Panc1 (cell line): ENCODE results near the gene FARP2. TPM values are rescaled to one million over a fixed set of nuclear protein-coding genes. Genes with fewer than 3 reads are reported as not detected.
A peak's percentile ranks its signal among the peaks of the same experiment; 100 is the strongest.

Source experiments
- ATAC-seq: fragments of 200-7000 bp; cut with Tn5 transposase; 2 replicates; pipeline ENCODE4 v1.9.1; 2020; ENCODE audit warnings: mild to moderate bottlenecking, moderate library complexity
- BruUV-seq: library from RNA; stranded (reverse); fragments of 400-500 nt; replicated peaks from 2 replicates; lab custom pipeline; 2021; lab: Mats Ljungman, UMichigan
- CTCF ChIA-PET: fragments of 300-600 bp; sonication (Branson Sonifier 250); formaldehyde crosslinking; loops from one replicate; lab custom pipeline; 2022; ENCODE audit warnings: antibody characterized with exemption; lab: Charles Lee
- POLR2A ChIA-PET: fragments of 300-600 bp; sonication (Branson Sonifier 250); formaldehyde crosslinking; loops from one replicate; lab custom pipeline; 2022; ENCODE audit warnings: antibody characterized with exemption; lab: Charles Lee
- DNase-seq: peaks from one replicate; pipeline ENCODE4 v3.0.0-alpha.2; 2010; ENCODE audit warnings: low read depth, low spot score
- H3K27ac ChIP-seq: 2 replicates; pipeline ENCODE4 v1.5.1; 2011; ENCODE audit warnings: mild to moderate bottlenecking, low read length, inconsistent platforms
- H3K27me3 ChIP-seq: fragments of 200-500 bp; sonication (Bioruptor generic); 2 replicates; pipeline ENCODE4 v1.6.0; 2014; ENCODE audit warnings: low read length, inconsistent platforms; ENCODE audit not compliant: control insufficient read depth, insufficient read depth
- H3K36me3 ChIP-seq: fragments of 200-500 bp; sonication (Bioruptor generic); 2 replicates; pipeline ENCODE4 v1.5.1; 2014; ENCODE audit warnings: inconsistent platforms, mild to moderate bottlenecking, low read length, moderate library complexity; ENCODE audit not compliant: control insufficient read depth, insufficient read depth
- H3K4me1 ChIP-seq: 2 replicates; pipeline ENCODE4 v1.5.1; 2011; ENCODE audit warnings: inconsistent platforms, mild to moderate bottlenecking, low read length, moderate library complexity; ENCODE audit not compliant: control insufficient read depth, insufficient read depth
- H3K4me3 ChIP-seq, 2 experiments: 2 replicates each; pipeline ENCODE4 v1.5.1; 2011 to 2012; ENCODE audit warnings: low read depth in 2 of 2, low read length in 2 of 2, mild to moderate bottlenecking in 2 of 2, inconsistent platforms in 1 of 2, moderate library complexity in 1 of 2
- H3K9me3 ChIP-seq: fragments of 200-500 bp; sonication (Bioruptor generic); 2 replicates; pipeline ENCODE4 v1.5.1; 2014; ENCODE audit warnings: low read depth, mild to moderate bottlenecking, inconsistent platforms, low read length, moderate library complexity; ENCODE audit not compliant: control insufficient read depth, insufficient read depth
- POLR2AphosphoS5 ChIP-seq: IDR thresholded peaks from 2 replicates; pipeline ENCODE4 v1.6.1; 2012; ENCODE audit warnings: mild to moderate bottlenecking, low read depth, low read length, moderate library complexity
- SIN3A ChIP-seq: IDR thresholded peaks from 2 replicates; pipeline ENCODE4 v1.6.1; 2012; ENCODE audit warnings: low read depth, mild to moderate bottlenecking, low read length, moderate library complexity, borderline replicate concordance; ENCODE audit not compliant: insufficient read depth
- TCF7L2 ChIP-seq: IDR thresholded peaks from 2 replicates; pipeline ENCODE4 v1.6.1; 2011; ENCODE audit warnings: mild to moderate bottlenecking, low read depth, low read length, inconsistent platforms
- in situ Hi-C: cut with HindIII; loops from 2 replicates; pipeline ENCODE4 v1.10.0; 2016; ENCODE audit warnings: low sequenced_read_pairs, low pct_unique_long_range_greater_than_20kb
- intact Hi-C: fragments of 100-400 bp; cut with micrococcal nuclease; formaldehyde crosslinking; loops from one replicate; pipeline ENCODE4 v1.10.0; 2022; ENCODE audit not compliant: unreplicated experiment
- total RNA-seq: library from RNA; stranded (reverse); gene quantifications from one replicate; pipeline ENCODE4 v1.2.1, GENCODE V29; 2021; ENCODE audit not compliant: unreplicated experiment
- TF ChIP-seq, protein P1 (sequence below), 2 experiments: IDR thresholded peaks; 2 replicates each; pipeline ENCODE4 v1.6.1; 2011 to 2012; ENCODE audit warnings: low read depth in 2 of 2, control low read depth in 1 of 2, low read length in 1 of 2, mild to moderate bottlenecking in 1 of 2, moderate library complexity in 1 of 2; ENCODE audit not compliant: insufficient read depth in 1 of 2
- TF ChIP-seq, protein P2 (sequence below): fragments of 450-650 bp; IDR thresholded peaks from 2 replicates; pipeline ENCODE4 v1.5.1; 2017; ENCODE audit warnings: mild to moderate bottlenecking

Gene FARP2
- total RNA-seq, 1 experiment from 2014 or later, result 80.3 TPM

DNA sequence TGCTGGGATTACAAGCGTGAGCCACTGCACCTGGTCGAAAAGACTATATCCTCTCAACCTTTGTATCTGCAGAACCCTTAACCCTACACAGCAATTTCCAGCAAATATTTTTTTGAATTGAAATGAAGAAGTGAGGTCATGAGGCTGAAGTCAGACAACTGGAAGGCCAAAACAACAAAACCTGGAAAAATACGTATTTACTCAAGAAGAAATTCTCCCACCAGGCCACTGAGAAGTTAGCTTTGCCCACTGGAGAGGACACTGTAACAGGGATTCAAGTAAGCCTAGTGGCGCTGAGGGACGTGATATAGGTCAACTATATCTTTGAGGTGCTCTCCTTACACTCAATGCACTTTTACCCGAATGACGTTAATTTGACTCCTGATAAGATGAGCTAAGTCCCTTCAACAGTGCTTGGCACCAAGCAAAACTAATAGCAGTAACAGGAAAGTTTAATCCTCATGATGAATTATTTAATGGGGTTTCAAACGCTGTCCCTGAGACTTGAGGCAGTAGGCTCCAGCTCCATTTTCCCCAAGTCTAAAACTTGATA is 42.5 kb upstream of the FARP2 start:
- TF ChIP-seq, protein P1, sequence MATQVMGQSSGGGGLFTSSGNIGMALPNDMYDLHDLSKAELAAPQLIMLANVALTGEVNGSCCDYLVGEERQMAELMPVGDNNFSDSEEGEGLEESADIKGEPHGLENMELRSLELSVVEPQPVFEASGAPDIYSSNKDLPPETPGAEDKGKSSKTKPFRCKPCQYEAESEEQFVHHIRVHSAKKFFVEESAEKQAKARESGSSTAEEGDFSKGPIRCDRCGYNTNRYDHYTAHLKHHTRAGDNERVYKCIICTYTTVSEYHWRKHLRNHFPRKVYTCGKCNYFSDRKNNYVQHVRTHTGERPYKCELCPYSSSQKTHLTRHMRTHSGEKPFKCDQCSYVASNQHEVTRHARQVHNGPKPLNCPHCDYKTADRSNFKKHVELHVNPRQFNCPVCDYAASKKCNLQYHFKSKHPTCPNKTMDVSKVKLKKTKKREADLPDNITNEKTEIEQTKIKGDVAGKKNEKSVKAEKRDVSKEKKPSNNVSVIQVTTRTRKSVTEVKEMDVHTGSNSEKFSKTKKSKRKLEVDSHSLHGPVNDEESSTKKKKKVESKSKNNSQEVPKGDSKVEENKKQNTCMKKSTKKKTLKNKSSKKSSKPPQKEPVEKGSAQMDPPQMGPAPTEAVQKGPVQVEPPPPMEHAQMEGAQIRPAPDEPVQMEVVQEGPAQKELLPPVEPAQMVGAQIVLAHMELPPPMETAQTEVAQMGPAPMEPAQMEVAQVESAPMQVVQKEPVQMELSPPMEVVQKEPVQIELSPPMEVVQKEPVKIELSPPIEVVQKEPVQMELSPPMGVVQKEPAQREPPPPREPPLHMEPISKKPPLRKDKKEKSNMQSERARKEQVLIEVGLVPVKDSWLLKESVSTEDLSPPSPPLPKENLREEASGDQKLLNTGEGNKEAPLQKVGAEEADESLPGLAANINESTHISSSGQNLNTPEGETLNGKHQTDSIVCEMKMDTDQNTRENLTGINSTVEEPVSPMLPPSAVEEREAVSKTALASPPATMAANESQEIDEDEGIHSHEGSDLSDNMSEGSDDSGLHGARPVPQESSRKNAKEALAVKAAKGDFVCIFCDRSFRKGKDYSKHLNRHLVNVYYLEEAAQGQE (IDR thresholded peaks at IDR 0.05; ENCODE audit: insufficient read depth in 1 of 2, low read depth in 2 of 2, low read length in 1 of 2), result no peak
- TF ChIP-seq SIN3A (no peak), POLR2AphosphoS5 (no peak), TCF7L2 (no peak)
- TF ChIP-seq, protein P2, sequence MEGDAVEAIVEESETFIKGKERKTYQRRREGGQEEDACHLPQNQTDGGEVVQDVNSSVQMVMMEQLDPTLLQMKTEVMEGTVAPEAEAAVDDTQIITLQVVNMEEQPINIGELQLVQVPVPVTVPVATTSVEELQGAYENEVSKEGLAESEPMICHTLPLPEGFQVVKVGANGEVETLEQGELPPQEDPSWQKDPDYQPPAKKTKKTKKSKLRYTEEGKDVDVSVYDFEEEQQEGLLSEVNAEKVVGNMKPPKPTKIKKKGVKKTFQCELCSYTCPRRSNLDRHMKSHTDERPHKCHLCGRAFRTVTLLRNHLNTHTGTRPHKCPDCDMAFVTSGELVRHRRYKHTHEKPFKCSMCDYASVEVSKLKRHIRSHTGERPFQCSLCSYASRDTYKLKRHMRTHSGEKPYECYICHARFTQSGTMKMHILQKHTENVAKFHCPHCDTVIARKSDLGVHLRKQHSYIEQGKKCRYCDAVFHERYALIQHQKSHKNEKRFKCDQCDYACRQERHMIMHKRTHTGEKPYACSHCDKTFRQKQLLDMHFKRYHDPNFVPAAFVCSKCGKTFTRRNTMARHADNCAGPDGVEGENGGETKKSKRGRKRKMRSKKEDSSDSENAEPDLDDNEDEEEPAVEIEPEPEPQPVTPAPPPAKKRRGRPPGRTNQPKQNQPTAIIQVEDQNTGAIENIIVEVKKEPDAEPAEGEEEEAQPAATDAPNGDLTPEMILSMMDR, result no peak
- TSS peak; percentile 67 for BruUV-seq
- Histone ChIP-seq H3K4me1 (peaks cover 67% of the 10 kb centered on the region), H3K27ac (peak overlapping the region; percentile 99), H3K36me3 (peaks cover 8% of the 10 kb centered on the region), H3K9me3 (no peaks in the 10 kb centered on the region), H3K27me3 (no peaks in the 10 kb centered on the region), H3K4me3 (peak overlapping the region; percentile 88 to 99)
- intact Hi-C loops, result no loop called here
- DNase-seq (no peak), ATAC-seq (no peak)
- in situ Hi-C loops, result no loop called here
- CTCF ChIA-PET, result no interaction called here
- POLR2A ChIA-PET, result no interaction called here

DNA sequence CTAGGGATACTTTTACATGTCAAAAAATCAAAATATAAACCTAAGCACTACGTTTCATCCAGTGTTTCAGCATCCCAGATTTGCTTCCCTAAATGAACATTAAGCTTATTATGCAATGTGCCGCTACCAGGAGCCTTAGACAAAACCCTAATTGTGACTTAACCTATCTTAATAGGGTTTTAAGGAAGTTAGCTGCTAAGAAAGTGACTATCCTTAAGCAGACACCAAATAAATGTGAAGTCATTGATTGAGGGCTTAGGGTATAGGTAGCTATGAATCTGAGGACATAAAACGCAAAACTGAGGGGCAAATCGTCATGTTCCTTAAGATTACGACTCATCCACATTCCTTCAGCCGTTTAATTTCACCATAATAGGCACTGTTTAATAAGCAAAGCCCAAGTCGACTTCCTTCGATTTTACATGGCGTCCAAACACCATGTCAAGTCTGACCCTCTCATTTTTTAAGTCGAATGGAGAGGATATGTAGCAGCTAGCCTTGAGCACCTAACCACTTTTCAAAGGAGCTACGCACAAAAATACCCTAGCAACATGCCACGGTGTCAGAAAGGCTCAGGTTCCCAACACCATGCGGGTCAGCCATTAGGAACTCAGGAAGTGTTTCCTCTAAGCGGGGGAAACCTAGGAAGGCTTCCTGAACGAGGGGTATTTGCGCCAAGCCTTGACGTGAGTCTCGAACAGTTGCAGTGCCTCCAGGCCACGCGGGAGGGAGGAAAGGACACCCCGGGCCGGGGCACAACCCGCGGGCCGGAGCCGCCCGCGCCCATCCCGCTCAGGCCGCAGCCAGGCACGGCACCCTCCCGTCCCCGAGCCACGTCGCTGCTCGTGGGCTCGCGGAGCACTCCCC is 41.6 kb upstream of the FARP2 start:
- Histone ChIP-seq H3K27ac (peak overlapping the region; percentile 99), H3K27me3 (no peaks in the 10 kb centered on the region), H3K4me3 (peak overlapping the region; percentile 88 to 99), H3K36me3 (peaks cover 8% of the 10 kb centered on the region), H3K4me1 (peaks cover 59% of the 10 kb centered on the region), H3K9me3 (no peaks in the 10 kb centered on the region)
- CTCF ChIA-PET, result interaction anchor here (0.6 kb wide), 1 partner anchor 73 kb away, joined by 3 read pairs; no protein-coding TSS in a partner anchor
- TF ChIP-seq, protein P1 (IDR thresholded peaks at IDR 0.05; ENCODE audit: insufficient read depth in 1 of 2, low read depth in 2 of 2, low read length in 1 of 2), result no peak
- TF ChIP-seq, protein P2, result no peak
- 0 out of 2 replicates have a peak, but pooled peaks have one; percentile 18 for TF ChIP-seq TCF7L2
- TF ChIP-seq POLR2AphosphoS5, result no peak
- no peak for TF ChIP-seq SIN3A
- BruUV-seq, result no TSS peak
- intact Hi-C loops (no loop called here), in situ Hi-C loops (no loop called here)
- POLR2A ChIA-PET, result interaction anchor here (1.2 kb wide), 1 partner anchor 21 kb away, joined by 4 read pairs; no protein-coding TSS in a partner anchor
- ATAC-seq (peak; percentile 31), DNase-seq (no peak)
